T47D (cell line): Measurements from ENCODE around the gene KLHL24.

ENCODE experiments used
- DNase-seq, 2 experiments: peaks; one replicate each; pipeline versions ENCODE4 v3.0.0 to v3.0.0-alpha.2; 2011 to 2012; ENCODE audit warnings: low read depth in 1 of 2, low spot score in 1 of 2
- JUND ChIP-seq: IDR thresholded peaks from 2 replicates; pipeline ENCODE4 v1.6.1; 2012; ENCODE audit warnings: low read depth
- in situ Hi-C: cut with HindIII; loops from 2 replicates; pipeline ENCODE4 v1.10.0; 2016; ENCODE audit warnings: low sequenced_read_pairs, low pct_unique_long_range_greater_than_20kb

Gene KLHL24

DNA sequence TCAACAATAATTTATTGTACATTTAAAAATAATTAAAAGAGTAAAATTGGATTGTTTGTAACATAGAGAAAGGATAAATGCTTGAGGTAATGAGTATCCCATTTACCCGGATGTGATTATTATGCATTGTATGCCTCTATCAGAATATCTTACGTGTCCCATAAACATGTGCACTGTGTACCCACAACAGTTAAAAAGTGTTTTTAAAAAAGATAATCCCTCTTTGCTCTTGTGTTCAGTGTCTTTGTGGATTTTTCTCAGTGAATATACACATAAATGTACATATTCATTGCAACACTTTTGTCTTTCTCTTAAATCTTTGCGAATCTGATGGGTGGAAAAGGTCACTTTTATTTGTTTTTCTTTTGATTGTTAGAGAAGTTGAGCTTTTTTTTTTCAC is 82.6 kb downstream of the KLHL24 start:
- TF ChIP-seq JUND, result no peak
- no peak for DNase-seq
- in situ Hi-C loops, result no loop called here

- no peak for DNase-seq
- TF ChIP-seq JUND, result no peak
- in situ Hi-C loops, result no loop called here
Measured at GRCh38 chr3:183725387-183725786, 90.0 kb downstream of the KLHL24 start.

GRCh38 chr3:183728204-183728603 is 92.8 kb downstream of the KLHL24 start:
- TF ChIP-seq JUND, result no peak
- in situ Hi-C loops, result no loop called here
- no peak for DNase-seq

GRCh38 chr3:183730361-183730760 is 94.9 kb downstream of the KLHL24 start:
- in situ Hi-C loops, result no loop called here
- no peak for DNase-seq
- no peak for TF ChIP-seq JUND

DNA sequence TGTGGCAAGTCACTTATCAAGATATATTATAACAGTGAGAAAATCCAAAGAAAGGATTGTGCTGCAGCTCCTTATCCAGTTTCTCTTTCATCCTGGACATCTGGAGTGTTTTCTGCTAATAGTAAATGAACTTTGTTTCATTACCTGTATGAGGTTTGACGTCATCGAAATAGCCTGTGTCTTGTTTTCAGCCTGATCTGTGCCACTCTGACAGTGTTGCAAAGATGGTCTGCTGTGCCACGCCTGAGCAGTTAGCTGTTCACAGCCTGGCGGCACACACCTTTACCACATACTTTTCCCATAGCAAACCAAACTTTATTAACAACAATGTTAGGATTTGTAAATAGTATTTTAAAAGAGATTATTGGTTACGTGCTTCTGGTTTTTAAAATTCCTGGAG is 96.2 kb downstream of the KLHL24 start:
- in situ Hi-C loops, result no loop called here
- TF ChIP-seq JUND, result no peak
- DNase-seq, result no peak

GRCh38 chr3:183733553-183733952 is 98.1 kb downstream of the KLHL24 start:
- in situ Hi-C loops, result no loop called here
- TF ChIP-seq JUND, result no peak
- DNase-seq, result no peak
